ENCODE results near the gene COL1A1.

COL1A1 gene

DNA sequence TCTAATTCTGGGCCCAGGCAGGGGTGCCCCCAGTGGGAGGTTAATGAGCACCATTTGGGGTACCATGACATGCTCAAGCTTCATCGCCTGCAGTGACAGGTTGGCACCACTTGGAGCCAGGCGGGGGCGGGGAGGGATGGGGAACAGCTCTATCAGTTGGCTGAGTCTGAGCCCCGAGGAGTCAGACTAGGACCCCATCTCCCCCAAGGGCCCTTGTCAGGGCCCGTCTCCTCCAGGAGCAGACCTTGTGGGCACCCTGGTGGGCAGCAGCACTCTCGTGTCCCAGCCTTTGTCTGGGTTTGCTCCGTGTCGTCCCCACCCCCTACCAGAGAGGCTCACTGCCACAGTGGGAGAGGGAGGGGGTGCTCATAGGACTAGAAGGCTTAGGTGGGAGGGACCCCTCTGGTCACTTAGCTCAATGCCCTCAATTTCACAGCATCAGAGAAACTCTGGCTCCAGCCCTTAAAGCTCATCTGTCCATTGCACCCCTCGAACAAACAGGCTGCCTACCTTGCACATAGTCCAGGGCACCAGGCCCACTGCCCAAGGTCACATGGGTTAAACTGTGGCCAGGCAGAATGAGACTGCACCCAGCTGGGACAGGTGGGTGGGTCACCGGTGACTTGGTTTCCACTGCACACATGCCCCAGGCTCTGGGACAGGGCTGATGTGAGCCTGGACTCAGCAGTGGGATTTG, 55.1 kb downstream of the COL1A1 start:
- ATAC-seq = no peak
- TF ChIP-seq, protein P1, sequence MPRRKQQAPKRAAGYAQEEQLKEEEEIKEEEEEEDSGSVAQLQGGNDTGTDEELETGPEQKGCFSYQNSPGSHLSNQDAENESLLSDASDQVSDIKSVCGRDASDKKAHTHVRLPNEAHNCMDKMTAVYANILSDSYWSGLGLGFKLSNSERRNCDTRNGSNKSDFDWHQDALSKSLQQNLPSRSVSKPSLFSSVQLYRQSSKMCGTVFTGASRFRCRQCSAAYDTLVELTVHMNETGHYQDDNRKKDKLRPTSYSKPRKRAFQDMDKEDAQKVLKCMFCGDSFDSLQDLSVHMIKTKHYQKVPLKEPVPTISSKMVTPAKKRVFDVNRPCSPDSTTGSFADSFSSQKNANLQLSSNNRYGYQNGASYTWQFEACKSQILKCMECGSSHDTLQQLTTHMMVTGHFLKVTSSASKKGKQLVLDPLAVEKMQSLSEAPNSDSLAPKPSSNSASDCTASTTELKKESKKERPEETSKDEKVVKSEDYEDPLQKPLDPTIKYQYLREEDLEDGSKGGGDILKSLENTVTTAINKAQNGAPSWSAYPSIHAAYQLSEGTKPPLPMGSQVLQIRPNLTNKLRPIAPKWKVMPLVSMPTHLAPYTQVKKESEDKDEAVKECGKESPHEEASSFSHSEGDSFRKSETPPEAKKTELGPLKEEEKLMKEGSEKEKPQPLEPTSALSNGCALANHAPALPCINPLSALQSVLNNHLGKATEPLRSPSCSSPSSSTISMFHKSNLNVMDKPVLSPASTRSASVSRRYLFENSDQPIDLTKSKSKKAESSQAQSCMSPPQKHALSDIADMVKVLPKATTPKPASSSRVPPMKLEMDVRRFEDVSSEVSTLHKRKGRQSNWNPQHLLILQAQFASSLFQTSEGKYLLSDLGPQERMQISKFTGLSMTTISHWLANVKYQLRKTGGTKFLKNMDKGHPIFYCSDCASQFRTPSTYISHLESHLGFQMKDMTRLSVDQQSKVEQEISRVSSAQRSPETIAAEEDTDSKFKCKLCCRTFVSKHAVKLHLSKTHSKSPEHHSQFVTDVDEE (CRISPR knock-in tag; IDR thresholded peaks at IDR 0.05) = no peak

DNA sequence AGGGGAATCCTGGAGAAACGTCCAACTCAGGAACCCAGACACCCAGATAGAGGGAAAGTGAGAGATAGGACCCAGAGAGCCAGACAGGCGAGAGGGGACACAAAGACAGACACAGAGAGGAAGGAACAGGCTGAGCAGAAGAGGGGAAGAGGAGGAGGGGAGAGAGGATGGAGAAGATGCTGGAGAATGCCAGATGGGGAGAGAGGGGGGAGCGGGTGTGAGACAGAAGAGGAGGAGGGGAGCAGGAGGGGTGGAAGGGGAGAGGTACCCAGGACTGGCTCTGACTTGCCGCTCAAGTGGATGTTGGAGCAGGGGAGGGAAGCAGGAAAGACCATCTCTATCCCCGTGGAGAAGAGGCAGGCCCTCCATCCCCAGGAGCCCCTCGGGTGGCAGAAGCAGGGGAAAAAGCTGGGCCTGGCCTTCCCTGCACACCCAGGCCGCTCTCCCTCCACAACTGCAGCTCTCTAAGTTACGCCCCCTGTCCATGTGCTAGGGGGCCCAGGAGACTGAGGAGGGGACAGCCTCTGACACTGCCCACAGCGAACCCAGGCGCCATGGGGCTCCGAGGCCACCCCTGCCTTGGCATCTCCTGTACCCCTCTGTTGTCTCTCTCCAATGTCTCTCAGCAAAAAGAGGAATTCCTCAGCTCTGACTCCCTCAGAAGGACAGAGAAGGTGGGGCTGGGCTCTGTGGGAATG, 55.8 kb downstream of the COL1A1 start:
- no peak for ATAC-seq
- TF ChIP-seq CSDC2 (CRISPR knock-in tag; IDR thresholded peaks at IDR 0.05) (no peak), ESRRG (CRISPR knock-in tag; IDR thresholded peaks at IDR 0.05) (no peak), ZNF565 (CRISPR knock-in tag; conservative IDR thresholded peaks at IDR 0.05; ENCODE audit: low read depth) (no peak), ZNF70 (CRISPR knock-in tag; IDR thresholded peaks at IDR 0.05) (no peak), ZFP3 (CRISPR knock-in tag; IDR thresholded peaks at IDR 0.05) (no peak), GLIS3 (CRISPR knock-in tag; IDR thresholded peaks at IDR 0.05) (no peak), TOX (CRISPR knock-in tag; IDR thresholded peaks at IDR 0.05; ENCODE audit: borderline replicate concordance) (no peak), ZC3H10 (CRISPR knock-in tag; IDR thresholded peaks at IDR 0.05) (no peak)
- TF ChIP-seq, protein P1 (CRISPR knock-in tag; IDR thresholded peaks at IDR 0.05) = no peak

GRCh38 chr17:50144845-50145531, 56.4 kb downstream of the COL1A1 start:
- no peak for TF ChIP-seq TCF4 (CRISPR knock-in tag; IDR thresholded peaks at IDR 0.05; ENCODE audit: borderline replicate concordance)
- TF ChIP-seq ESRRG (CRISPR knock-in tag; IDR thresholded peaks at IDR 0.05) = no peak
- TF ChIP-seq, protein P2, sequence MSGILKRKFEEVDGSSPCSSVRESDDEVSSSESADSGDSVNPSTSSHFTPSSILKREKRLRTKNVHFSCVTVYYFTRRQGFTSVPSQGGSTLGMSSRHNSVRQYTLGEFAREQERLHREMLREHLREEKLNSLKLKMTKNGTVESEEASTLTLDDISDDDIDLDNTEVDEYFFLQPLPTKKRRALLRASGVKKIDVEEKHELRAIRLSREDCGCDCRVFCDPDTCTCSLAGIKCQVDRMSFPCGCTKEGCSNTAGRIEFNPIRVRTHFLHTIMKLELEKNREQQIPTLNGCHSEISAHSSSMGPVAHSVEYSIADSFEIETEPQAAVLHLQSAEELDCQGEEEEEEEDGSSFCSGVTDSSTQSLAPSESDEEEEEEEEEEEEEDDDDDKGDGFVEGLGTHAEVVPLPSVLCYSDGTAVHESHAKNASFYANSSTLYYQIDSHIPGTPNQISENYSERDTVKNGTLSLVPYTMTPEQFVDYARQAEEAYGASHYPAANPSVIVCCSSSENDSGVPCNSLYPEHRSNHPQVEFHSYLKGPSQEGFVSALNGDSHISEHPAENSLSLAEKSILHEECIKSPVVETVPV (CRISPR knock-in tag; IDR thresholded peaks at IDR 0.05) = no peak
- no peak for TF ChIP-seq OSR1 (CRISPR knock-in tag; IDR thresholded peaks at IDR 0.05)
- no peak for TF ChIP-seq ARNTL (CRISPR knock-in tag; IDR thresholded peaks at IDR 0.05; ENCODE audit: borderline replicate concordance, low read depth)
- TF ChIP-seq ZNF70 (CRISPR knock-in tag; IDR thresholded peaks at IDR 0.05) = no peak
- TF ChIP-seq CREB5 (CRISPR knock-in tag; IDR thresholded peaks at IDR 0.05; ENCODE audit: low read depth) = no peak
- TF ChIP-seq GLIS3 (CRISPR knock-in tag; IDR thresholded peaks at IDR 0.05) = no peak
- ATAC-seq = no peak

DNA sequence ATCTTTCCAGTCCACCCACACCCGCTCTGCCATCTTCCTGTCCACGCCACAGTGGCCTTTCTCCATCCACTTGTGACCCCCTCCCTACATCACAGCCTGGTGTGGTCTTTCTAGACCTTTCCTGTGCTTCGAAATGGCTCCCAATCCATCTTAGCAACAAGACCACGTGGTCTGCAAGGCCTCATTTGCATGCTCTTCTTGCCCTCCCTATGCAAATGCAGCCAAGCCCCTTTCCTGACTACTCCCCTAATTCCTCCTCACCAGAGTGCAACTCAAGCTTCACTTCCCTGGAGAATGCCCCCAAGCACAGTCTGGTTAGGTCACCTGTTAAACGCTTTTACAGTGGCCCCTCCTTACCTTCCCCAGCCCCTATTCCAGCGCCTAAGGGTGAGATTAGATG, 57.1 kb downstream of the COL1A1 start:
- no peak for ATAC-seq
- TF ChIP-seq ZNF8 (CRISPR knock-in tag; IDR thresholded peaks at IDR 0.05) (no peak), OSR1 (CRISPR knock-in tag; IDR thresholded peaks at IDR 0.05) (no peak), SNAI2 (CRISPR knock-in tag; IDR thresholded peaks at IDR 0.05) (no peak)
- TF ChIP-seq, protein P2 (CRISPR knock-in tag; IDR thresholded peaks at IDR 0.05) = no peak

Data from SK-N-SH treated with all-trans-retinoic acid at 6 μM for 48 hours (cell line).